Stimulated activated CD4-positive, alpha-beta T cell treated with anti-CD3 and anti-CD28 coated beads, TNF-alpha, amount 100 ng/mL, for 1 hour (primary cell): ENCODE data around the gene NHS.

Experiments
- DNase-seq, 3 donors: peaks; one replicate each; pipeline ENCODE4 v3.0.0-alpha.2; 2020; ENCODE audit warnings: low read depth in 3 of 3, low spot score in 1 of 3

Gene NHS

GRCh38 chrX:17768997-17769396, 394.0 kb downstream of the NHS start:
- DNase-seq = no peak

- no peak for DNase-seq
Measured at GRCh38 chrX:17769701-17770269, 394.8 kb downstream of the NHS start.

- DNase-seq = no peak
Measured at GRCh38 chrX:17773221-17773876, 398.3 kb downstream of the NHS start.

GRCh38 chrX:17774053-17774452, 399.1 kb downstream of the NHS start:
- no peak for DNase-seq

GRCh38 chrX:17778997-17779396, 404.0 kb downstream of the NHS start:
- DNase-seq = no peak

- DNase-seq = no peak
Measured at GRCh38 chrX:17779434-17779833, 404.4 kb downstream of the NHS start.
